OCI-LY1 (cell line): Measurements from ENCODE around the gene SPATA2L.

Experiments used
- EZH2 ChIP-seq: fragments of 200-600 bp; sonication (generic), shearing (Covaris generic); IDR thresholded peaks from 2 replicates; pipeline ENCODE4 v1.8.0; 2017; ENCODE audit warnings: borderline replicate concordance, mixed run types, mild to moderate bottlenecking, antibody characterized with exemption, low read length, moderate library complexity, mixed read lengths
- TF ChIP-seq, protein P1 (sequence below): fragments of 200-600 bp; sonication (generic), shearing (Covaris generic); IDR thresholded peaks from 2 replicates; pipeline ENCODE4 v1.5.1; 2017; ENCODE audit warnings: mild to moderate bottlenecking, antibody characterized with exemption, low read length, moderate library complexity, mixed read lengths

DNA sequence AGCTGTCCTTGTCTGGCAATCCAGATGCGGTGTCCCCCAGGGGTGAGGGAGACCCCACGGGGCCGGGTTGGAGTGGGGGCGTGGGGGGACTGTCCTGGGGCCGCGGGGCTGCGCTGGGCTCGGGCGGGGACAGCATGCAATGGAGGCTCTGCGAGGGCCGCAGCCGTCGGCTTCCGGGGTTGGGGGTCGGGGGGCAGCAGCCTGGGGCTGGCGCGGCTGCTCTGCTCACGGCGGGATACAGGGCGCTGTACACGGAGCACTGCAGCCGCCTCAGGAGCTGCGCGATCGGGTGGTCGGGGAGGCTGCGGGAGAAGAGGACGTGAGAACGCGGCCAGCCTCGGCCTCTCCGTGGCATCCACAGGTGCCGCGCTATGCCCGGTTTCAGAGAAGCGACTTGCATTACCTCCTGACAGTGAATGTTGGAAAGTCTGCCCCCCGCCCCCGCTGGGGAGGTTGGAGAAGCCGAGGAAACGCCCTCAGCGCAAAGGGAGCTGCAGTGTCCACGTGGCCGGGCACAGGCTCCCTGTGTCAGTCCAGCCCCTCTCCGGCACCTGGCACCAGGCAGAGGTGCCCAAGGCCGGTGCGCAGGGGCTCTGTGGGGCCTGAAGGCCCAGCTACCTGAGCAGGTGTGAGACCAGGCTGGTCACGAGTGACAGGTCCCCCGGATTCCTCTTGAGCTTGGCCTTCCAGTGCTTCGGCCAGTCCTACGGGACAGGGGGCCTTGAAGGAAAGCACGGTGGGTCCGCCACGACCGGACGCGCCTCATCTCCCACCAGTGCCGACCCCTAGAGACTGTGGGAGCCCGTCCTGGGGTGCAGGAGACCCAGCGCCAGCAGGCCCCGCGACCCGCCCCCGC lies 9.4 kb upstream of the SPATA2L start:
- TF ChIP-seq EZH2 = no peak
- TF ChIP-seq, protein P1, sequence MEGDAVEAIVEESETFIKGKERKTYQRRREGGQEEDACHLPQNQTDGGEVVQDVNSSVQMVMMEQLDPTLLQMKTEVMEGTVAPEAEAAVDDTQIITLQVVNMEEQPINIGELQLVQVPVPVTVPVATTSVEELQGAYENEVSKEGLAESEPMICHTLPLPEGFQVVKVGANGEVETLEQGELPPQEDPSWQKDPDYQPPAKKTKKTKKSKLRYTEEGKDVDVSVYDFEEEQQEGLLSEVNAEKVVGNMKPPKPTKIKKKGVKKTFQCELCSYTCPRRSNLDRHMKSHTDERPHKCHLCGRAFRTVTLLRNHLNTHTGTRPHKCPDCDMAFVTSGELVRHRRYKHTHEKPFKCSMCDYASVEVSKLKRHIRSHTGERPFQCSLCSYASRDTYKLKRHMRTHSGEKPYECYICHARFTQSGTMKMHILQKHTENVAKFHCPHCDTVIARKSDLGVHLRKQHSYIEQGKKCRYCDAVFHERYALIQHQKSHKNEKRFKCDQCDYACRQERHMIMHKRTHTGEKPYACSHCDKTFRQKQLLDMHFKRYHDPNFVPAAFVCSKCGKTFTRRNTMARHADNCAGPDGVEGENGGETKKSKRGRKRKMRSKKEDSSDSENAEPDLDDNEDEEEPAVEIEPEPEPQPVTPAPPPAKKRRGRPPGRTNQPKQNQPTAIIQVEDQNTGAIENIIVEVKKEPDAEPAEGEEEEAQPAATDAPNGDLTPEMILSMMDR = no peak
